Activated CD8-positive, alpha-beta memory T cell treated with anti-CD3 and anti-CD28 coated beads for 24 hours (primary cell): ENCODE results near the gene PACSIN3.

Source experiments
- DNase-seq: peaks from one replicate; pipeline ENCODE4 v3.0.0-alpha.2; 2020

The PACSIN3 gene

GRCh38 chr11:47175746-47176327, 10.4 kb downstream of the PACSIN3 start:
- no peak for DNase-seq

- no peak for DNase-seq
These were observed 13.4 kb downstream of the PACSIN3 start for GRCh38 chr11:47172740-47173336.

DNA sequence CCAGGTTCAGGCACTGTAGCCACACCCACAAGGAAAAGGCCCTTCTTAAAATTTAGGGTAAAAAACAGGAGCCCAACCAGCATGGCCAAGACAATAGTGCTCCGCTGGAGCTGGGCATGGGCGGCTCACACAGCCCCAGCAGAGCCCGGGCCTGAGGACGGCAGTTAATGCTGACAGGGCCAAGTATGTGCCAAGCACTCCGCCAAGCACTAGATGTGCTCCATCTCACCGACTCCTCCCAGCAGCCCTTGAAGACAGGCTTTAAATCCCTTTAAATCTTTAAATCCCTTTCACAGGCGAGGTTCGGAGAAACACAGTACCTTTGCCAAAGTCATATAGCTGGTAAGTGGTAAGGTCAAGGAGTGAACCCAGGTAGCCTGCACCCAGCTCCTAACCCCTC, 14.4 kb downstream of the PACSIN3 start:
- no peak for DNase-seq

DNA sequence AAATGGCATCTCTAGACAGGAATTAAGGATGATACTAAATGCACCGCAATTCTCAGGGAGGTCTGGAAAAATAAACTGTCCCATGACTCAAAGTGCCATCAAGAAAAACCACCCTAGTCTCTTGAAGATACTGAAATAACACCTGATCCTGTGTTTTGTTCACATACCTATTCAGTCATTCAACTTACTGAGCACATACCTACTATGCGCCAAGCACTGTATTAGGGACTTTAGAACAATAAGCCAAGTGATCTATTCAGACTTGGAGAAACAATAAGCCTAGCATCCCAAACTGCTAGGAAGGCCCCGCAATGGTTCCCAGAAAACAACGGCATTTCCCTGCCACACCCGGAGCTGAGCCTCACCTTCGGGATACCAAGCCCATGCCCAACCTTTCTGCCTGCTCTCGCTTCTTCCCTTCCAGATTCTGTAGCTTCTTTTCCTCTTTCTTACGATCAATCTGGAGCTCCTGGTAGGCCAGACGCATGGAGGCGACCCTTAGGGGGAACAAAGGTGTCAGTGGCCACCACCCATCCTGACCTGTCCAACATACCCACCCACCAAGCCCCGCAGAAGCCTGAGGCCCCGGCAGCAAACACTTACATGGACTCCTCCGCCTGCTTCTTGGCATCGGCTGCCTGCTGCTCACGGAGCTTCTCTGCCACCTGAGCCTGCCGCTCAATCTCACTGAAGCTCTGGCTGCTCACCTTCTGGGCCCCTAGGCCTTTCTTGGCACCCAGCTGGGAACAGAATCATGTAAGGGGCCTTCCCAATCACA, 15.0 kb downstream of the PACSIN3 start:
- no peak for DNase-seq

DNA sequence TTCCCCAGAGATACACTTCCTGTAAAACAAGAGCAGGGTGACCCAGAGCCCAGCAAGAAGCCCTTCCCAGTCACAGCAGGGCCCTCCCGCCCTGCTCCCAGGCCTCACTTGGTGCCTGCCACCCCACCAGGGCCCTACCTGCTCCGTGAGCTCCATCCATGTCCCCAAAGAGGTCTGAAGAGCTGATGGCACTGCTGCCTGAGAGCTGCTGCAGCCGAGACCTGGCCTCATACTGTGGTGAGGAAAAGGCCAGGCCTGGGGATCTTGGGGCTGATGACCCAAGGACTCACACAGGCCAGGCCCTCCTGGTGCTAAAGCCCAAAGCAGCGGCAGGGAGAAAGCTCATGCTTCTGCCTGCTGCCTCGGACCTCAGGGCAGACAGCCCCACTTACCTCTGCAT, 19.9 kb downstream of the PACSIN3 start:
- DNase-seq: no peak

- DNase-seq: no peak
These were observed 20.9 kb downstream of the PACSIN3 start for GRCh38 chr11:47165253-47165840.

GRCh38 chr11:47164321-47164720, 21.9 kb downstream of the PACSIN3 start:
- no peak for DNase-seq

DNA sequence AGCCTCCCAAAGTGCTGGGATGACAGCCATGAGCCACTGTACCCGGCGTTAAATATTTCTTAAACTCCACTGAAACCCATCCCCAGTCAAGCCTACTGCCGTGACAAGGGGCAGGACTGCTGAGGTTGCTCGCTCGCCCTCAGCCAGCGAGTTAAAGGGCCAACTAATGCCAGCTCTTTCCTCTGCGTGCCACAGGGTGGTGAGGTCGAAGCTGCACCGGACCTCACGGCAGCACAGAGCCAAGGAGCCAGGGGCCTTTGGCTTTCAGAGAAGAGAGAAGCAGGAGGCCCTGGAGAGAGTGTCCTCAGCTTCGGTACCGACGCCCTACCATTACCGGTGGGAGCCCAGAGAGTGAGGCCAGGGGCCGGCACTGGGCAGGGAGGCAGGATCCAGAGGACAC, 22.3 kb downstream of the PACSIN3 start:
- DNase-seq: no peak

- DNase-seq: no peak
These were observed 23.0 kb downstream of the PACSIN3 start for GRCh38 chr11:47163193-47163592.

GRCh38 chr11:47162426-47162825, 23.8 kb downstream of the PACSIN3 start:
- DNase-seq: no peak

DNA sequence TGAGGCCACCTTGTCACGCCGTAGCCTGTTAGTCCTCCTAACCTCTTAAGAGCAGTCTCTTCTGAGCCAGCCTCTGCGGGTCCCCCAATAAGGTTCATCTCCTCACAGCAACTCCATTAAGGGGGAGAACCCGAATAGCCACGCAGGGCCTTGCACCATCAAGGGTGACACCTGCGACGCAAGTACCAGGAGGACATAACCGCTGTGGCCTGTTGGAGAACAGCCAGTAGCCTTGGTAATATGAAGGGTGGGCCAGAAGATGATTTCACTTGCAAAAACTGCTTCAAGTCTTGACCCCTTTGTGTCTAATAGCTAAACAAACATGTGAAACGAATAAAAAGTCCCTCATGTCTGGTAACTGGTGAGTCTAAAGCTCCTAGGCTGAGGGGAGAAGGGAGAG, 24.3 kb downstream of the PACSIN3 start:
- DNase-seq: no peak

DNA sequence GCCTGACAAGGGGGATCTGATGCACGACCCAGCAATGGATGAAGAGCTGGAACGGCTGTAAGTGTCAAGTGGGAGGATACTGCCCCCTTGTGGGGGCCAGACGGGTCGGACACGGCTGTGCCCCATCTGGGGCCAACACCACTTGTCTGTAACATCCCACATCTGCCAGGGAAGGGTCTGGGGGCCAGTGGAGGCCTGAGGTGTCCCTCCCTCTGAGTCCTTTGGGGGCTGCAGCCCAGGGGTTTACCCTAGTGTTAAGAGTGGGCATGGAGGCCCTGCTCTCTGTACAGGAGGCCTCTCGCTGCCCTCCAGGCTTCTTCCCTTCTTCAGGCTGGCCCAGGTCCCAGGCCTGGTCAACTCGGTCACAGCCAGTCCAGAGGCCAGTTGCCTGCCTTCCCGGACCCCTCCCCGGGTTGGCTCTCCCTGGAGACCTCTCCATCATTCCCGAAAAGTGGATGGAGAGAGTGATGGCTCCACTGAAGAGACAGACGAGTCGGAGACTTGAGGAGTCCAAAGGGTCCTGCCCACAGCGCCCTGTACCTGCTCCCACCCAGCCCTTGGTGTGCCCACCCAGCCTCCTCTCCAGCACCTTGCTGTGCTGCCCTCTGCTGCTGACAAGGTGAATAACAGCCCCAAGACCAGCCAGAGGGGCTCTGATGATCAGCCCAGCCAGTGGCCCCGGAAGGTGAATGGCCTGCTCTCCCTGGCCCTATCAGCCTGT, 24.9 kb downstream of the PACSIN3 start:
- DNase-seq: peak; percentile 81

DNA sequence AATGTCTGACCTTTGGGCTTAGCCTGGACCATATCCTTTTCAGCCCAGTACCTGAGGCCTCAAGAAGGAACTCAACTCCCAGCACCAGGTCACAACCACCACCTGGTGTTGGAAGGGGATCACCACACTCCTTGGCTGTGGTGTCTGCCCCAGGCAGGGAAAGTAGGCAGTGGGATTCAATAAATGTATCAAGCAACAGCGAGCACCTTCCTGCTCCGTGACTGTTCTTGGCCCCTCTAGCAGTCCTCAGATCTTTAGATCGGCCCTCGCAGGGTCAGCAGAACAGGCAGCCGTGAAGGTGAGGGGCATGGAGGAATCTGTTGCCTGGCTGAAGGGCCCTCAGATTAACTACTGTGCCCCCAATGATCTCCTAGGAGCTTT, 25.5 kb downstream of the PACSIN3 start:
- no peak for DNase-seq

DNA sequence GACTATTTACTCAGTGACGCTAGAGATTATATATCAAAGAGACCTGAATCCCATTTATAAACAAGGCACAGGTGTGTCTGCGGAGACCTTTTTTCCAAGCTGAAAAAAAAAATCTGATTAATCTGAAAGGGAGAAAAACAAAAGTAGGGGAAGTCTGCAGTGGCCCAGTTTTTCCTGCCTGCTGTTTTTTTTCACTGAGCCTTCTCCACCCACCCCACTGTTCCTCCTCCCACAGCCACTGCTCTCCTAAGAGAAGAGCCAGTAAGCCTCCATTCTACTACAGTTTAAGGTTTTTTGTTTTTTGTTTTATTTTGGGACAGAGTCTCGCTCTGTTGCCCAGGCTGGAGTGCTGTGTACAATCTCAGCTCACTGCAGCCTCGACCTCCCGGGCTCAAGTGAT, 28.0 kb downstream of the PACSIN3 start:
- no peak for DNase-seq

DNA sequence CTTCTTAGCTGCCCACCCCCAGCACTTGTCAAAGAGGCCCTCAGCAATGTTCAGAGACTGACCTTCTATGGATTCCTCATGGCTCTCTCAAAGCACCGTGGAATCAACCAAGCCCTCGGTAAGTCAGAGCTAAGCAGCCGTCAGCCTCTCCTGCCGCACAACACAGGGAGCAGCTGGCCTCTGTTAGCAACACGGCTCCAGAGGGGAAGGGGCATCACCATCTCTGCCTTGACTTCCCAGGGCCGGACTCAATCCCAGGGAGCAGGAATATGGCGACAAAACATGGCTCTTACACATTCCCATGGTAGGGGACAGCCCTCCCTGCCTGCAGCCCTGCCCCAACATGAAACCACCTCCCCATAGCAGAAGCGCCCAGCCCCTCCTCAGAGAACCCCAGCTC, 28.4 kb downstream of the PACSIN3 start:
- no peak for DNase-seq

GRCh38 chr11:47156951-47157350, 29.3 kb downstream of the PACSIN3 start:
- no peak for DNase-seq

- no peak for DNase-seq
These were observed 29.9 kb downstream of the PACSIN3 start for GRCh38 chr11:47156333-47156732.

DNA sequence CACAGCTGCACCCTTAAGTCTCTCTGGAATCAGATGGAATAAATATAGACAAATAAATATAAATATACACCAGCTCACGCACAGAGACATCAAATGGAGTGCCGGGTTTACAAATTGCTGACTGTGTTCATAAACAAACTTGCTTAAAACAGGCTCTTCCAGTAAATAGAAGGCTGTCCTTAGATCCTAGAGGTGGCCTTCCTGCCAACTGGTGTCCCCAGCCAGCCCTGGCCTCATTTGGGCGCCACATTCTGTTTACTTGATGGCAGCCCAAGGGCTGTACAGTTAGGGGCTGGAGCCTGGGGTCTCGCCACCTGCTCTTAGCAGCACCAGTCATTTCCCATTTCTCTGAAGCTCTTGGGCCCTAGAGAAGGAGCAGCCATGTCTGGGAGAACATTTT, 30.4 kb downstream of the PACSIN3 start:
- DNase-seq: no peak

DNA sequence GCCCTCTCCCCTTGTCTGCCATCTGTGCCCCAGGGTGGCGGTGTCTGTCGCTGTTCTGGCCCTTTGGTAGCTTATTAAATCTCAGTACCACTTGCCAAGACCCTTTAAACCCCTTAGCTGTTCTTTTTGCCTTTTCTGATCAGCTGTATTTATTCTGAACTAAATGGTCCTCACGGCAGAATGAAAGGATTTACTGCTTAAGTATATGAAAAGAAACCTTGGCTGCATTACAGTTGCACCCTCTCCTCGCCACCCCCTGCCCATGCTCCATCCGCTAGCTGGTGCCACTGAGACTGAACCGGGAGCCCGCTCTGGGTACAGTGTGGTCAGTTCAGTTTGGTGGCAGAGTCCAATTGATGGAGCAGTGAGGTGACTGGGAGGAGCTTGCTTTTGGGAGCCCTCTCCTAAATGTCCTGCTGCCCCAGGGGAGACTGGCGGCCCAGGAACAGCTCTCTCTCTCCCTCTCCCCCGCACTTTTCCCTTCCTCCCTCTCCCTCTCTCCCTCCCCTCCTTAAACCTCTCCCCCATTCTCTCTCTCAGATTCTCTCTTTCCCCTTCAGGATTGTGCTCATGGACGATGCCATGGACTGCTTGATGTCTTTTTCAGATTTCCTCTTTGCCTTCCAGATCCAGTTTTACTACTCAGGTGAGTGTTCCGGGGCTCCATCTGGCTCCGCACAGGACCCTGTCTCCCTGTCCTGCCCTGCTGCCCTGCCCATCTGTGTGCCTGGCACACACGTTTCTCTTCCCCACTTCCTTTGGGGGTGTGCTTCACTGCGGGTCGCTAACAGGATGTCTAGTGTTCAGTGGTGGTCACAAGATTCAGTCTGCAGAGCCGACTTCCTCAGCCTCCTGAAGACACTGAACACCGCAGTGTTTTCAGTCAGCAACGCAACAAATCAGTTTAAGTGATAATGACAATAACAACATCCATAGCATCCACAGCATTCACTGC, 31.3 kb downstream of the PACSIN3 start:
- DNase-seq: peak; percentile 71

DNA sequence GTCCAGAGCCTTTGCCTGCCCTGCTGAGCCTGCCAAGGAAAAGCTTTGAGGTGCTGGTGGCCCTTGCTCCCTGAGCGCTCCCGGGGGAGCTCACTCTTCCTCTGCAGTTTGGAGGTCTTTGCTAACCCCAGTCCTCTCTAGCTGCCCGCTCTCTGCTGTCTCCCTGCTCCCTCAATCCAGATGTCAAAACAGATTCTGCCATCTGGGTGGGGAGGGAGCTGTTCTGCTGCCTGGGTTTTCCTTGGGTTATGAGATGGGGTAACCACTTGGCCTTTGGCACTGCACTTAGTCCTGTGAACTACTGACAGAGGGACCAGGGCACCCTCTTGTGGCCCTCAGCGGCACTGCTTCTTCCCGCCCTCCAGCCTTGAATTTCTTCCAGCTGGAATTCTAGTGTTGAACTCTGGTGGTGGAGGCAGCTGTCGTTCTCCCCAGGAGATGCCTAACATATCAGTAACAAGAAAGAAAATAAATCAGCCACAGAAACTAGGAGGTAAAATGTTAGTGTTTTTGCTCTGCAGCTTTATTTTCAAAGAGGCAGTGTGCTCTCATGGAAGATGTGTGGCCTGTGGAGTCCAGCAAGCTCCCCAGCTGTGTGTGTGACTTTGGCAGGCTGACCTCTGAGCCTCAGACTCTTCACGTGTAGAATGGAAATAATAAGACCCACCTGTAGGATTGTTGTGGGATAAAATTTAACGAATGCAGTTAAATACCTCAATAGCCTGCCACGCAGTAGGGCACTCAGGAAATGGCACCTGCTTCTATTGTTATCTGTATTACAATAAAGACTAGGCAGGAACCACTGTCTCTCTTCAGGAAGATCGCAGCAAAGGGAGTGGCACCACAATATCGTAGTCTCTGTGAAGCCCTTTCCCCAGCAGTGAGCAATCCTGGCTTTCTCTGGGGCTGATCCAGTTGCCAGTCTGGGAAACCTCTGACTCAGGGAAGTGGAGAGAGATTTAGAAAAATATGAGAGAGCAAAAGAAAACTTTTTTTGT, 33.0 kb downstream of the PACSIN3 start:
- peak; percentile 81 for DNase-seq
